ENCODE results near the gene ZNF438.

ZNF438 gene

DNA sequence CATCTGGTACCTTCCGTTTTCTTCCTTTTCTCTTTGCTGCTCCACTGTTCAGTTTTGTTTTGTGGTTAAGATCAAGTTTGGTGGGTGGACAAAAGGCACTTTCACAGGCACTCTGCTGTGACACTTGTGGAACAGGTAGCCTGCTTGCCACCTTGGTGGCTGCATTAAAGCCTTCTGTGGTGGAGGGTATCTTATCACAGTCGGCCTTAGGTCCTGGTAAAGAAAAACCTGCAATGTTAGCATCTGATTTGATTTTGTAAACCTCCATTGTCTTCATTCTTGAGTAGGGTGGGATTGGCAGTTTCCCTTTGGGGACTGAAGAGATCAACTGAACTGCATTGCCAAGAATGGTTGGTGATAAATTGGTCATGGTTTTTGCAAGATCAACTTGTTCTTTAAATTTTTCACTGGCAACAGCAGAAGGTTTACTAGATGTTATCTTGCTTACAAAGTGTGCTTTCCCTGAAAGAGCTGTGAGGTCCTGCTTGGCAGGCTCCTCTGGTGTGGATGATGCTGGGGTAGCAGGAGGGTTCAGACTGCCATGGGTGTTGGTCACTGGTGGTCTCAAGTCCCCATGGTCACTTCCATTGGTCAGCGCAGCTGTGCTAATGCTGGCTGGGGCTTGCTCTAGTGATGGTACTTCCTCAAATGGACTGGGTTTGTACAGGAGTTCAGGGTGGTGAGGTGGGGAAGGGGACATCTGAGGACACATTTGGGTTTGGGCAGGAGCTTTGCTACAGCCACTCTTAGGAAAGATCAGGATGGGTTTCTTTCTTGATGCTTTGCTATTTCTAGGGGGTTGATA is 182.2 kb downstream of the ZNF438 start:
- H3K36me3 ChIP-seq = peaks cover 35% of the 10 kb centered on the region
- H3K4me1 ChIP-seq (ENCODE audit: control insufficient read depth in 1 of 2, insufficient read depth in 1 of 2, low read depth in 1 of 2, low read length in 1 of 2) = peaks cover under 1 to 14% of the 10 kb centered on the region in 2 experiments
- H3K4me3 ChIP-seq (ENCODE audit: low read depth in 1 of 2, low read length in 1 of 2) = no peak overlapping the region
- no peak overlapping the region for H3K27ac ChIP-seq
- no peaks in the 10 kb centered on the region for H3K9me3 ChIP-seq
- TF ChIP-seq, protein P1, sequence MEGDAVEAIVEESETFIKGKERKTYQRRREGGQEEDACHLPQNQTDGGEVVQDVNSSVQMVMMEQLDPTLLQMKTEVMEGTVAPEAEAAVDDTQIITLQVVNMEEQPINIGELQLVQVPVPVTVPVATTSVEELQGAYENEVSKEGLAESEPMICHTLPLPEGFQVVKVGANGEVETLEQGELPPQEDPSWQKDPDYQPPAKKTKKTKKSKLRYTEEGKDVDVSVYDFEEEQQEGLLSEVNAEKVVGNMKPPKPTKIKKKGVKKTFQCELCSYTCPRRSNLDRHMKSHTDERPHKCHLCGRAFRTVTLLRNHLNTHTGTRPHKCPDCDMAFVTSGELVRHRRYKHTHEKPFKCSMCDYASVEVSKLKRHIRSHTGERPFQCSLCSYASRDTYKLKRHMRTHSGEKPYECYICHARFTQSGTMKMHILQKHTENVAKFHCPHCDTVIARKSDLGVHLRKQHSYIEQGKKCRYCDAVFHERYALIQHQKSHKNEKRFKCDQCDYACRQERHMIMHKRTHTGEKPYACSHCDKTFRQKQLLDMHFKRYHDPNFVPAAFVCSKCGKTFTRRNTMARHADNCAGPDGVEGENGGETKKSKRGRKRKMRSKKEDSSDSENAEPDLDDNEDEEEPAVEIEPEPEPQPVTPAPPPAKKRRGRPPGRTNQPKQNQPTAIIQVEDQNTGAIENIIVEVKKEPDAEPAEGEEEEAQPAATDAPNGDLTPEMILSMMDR (IDR thresholded peaks at IDR 0.05) = no peak
- no peaks in the 10 kb centered on the region for H3K27me3 ChIP-seq

DNA sequence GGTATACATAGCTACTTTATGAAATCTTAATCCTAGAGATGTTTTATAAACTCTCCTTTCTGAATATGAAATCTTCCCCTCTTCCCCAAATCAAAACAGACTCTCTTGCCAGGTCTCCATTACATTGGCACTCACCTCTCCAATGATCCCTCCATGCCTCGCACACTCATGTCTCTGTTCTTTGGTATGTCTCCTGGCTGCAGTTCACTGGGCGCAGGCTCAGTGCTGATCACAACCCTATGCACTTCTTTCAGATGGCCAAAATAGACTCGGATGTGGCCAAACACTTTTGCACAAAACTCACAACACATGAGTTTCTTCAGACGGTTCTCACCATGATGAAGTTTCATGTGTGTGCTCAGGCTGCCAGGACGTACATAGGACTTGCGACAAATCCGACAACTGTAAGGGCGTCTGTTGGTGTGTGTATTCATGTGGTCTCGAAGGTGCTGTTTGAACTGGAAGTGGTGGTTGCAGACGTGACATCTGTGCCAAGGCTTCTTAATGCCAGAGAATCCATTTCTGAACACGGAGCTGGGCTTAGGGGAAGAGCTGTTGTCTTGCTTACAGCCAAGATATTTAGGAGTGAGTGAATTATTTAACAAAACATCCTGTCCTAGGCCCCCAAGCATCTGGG is 183.2 kb downstream of the ZNF438 start:
- Histone ChIP-seq H3K9me3 (no peaks in the 10 kb centered on the region), H3K27me3 (no peaks in the 10 kb centered on the region), H3K4me3 (ENCODE audit: low read depth in 1 of 2, low read length in 1 of 2) (no peak overlapping the region), H3K27ac (no peak overlapping the region), H3K36me3 (peaks cover 35% of the 10 kb centered on the region), H3K4me1 (ENCODE audit: control insufficient read depth in 1 of 2, insufficient read depth in 1 of 2, low read depth in 1 of 2, low read length in 1 of 2) (peaks cover 0 to 11% of the 10 kb centered on the region in 2 experiments)
- TF ChIP-seq, protein P1 (IDR thresholded peaks at IDR 0.05) = no peak

DNA sequence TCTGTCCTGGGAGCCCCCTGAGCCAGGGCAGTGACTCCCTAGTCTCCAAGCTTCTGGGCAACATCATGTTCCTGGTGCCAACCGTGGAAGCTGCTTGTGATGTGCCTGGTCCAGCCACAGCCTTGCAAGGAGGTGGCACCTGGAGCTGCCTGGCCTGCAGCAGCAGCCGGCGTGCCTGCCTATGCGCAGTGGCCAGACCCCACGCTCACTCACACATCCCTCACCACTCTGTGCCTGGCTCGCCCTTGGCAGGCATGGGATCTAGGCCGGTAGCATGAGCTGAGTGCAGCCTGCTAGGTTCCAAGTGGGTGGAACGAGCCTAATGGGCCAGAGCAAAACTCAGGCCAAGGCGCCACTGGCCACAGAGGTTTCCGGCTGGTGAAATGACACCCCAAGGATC is 184.0 kb downstream of the ZNF438 start:
- Histone ChIP-seq H3K4me3 (ENCODE audit: low read depth in 1 of 2, low read length in 1 of 2) (no peak overlapping the region), H3K27me3 (no peaks in the 10 kb centered on the region), H3K27ac (no peak overlapping the region), H3K9me3 (no peaks in the 10 kb centered on the region), H3K4me1 (ENCODE audit: control insufficient read depth in 1 of 2, insufficient read depth in 1 of 2, low read depth in 1 of 2, low read length in 1 of 2) (peaks cover 0 to 3% of the 10 kb centered on the region in 2 experiments), H3K36me3 (peaks cover 35% of the 10 kb centered on the region)
- TF ChIP-seq, protein P1 (IDR thresholded peaks at IDR 0.05) = no peak

DNA sequence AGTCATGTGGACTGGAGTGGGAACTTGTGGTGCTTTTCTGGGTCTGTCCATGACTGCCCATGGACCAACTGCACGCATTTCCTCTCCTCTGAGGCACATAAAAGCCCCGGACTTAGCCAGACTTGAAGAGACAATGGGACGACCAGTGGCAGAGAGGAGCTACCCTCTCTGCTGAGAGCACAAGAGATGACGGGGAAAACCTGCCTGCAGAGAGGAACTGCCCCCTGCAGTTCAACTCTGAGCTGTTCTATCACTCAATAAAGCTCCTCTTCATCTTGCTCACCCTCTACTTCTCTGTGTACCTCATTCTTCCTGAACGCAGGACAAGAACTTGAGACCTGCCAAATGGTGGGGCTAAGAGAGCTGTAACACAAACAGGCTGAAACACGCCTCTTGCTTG is 184.5 kb downstream of the ZNF438 start:
- Histone ChIP-seq H3K27ac (no peak overlapping the region), H3K27me3 (no peaks in the 10 kb centered on the region), H3K4me3 (ENCODE audit: low read depth in 1 of 2, low read length in 1 of 2) (no peak overlapping the region), H3K36me3 (peaks cover 35% of the 10 kb centered on the region), H3K4me1 (ENCODE audit: control insufficient read depth in 1 of 2, insufficient read depth in 1 of 2, low read depth in 1 of 2, low read length in 1 of 2) (no peaks in the 10 kb centered on the region), H3K9me3 (no peaks in the 10 kb centered on the region)
- TF ChIP-seq, protein P1 (IDR thresholded peaks at IDR 0.05) = no peak

DNA sequence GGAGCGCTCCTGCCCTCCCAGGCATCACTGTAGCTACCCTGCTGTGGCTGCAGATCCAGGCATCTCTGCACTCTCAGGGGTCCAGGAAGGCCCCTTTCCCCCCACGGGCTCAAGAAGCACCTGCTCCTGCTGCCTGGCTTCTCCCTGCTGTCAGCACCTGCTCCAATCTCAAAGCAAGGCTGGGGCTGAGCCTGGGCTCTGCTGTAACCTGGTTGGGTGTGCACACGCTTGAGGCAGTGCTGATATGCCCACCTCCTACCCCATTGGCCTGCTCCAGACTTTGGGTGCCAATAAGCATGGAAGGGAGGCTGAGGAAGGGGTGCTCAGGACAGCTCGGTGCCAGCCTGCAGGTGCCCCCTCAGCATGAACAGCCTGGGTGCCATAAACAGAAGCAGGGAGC is 185.0 kb downstream of the ZNF438 start:
- Histone ChIP-seq H3K27ac (no peak overlapping the region), H3K36me3 (peaks cover 35% of the 10 kb centered on the region), H3K27me3 (no peaks in the 10 kb centered on the region), H3K9me3 (no peaks in the 10 kb centered on the region), H3K4me1 (ENCODE audit: control insufficient read depth in 1 of 2, insufficient read depth in 1 of 2, low read depth in 1 of 2, low read length in 1 of 2) (no peaks in the 10 kb centered on the region), H3K4me3 (ENCODE audit: low read depth in 1 of 2, low read length in 1 of 2) (no peak overlapping the region)
- TF ChIP-seq, protein P1 (IDR thresholded peaks at IDR 0.05) = no peak

Measured in neutrophil (primary cell).